Measurements from ENCODE around the gene GAS6. TPM values are rescaled to one million over a fixed set of nuclear protein-coding genes. Genes with fewer than 3 reads are reported as not detected.

The GAS6 gene
- total and polyA plus RNA-seq, 9 of the 15 experiments (the other 6 are each of a cell fraction or from before 2014, with no cell fraction given) = 0.14 to 9.7 (median 4.7) TPM; not detected in 1

GRCh38 chr13:113804017-113804702 is 59.7 kb downstream of the GAS6 start:
- in situ Hi-C loops (cut with MboI) = loop anchor here (5.0 kb wide), 1 partner anchor 147 kb away; the partner anchor contains the start of gene ATP4B
- ChIA-PET CTCF (ENCODE audit: low intra/inter-chr PET ratio) (no interaction called here), POLR2A (interaction anchor here (0.6 kb wide), 1 partner anchor 66 kb away, joined by 3 read pairs; no protein-coding TSS in a partner anchor)
- no peak overlapping the region for H3K27ac ChIP-seq (ENCODE audit: extremely low read depth, low read depth, low read length)
- no peaks in the 10 kb centered on the region; the same call in 1 of the 2 replicates for H3K9me3 ChIP-seq (replicated peaks; ENCODE audit: control insufficient read depth, insufficient read depth, low read depth, low read length)
- intact Hi-C loops (cut with micrococcal nuclease) = no loop called here
- ATAC-seq = no peak
- DNase-seq (ENCODE audit: extremely low read depth in 1 of 4, low spot score in 3 of 4) = no peak
- no peaks in the 10 kb centered on the region for H3K79me2 ChIP-seq (ENCODE audit: control insufficient read depth, insufficient read depth, low read length)
- no peaks in the 10 kb centered on the region for H4K20me1 ChIP-seq (replicated peaks; ENCODE audit: control insufficient read depth, insufficient read depth, low read length)
- no peak overlapping the region for H3K4me2 ChIP-seq (ENCODE audit: insufficient read depth, low read length)
- H2AFZ ChIP-seq (ENCODE audit: low read depth, low read length) = no peak overlapping the region
- no peak for FAIRE-seq
- no peaks in the 10 kb centered on the region for H3K36me3 ChIP-seq (ENCODE audit: control insufficient read depth, insufficient read depth, low read length)
- H3K9ac ChIP-seq (ENCODE audit: insufficient read depth in 1 of 2, low read depth in 2 of 2, low read length in 2 of 2) = no peak overlapping the region
- no peaks in the 10 kb centered on the region for H3K9me1 ChIP-seq (ENCODE audit: control insufficient read depth, insufficient read depth, low read length)
- BruUV-seq (replicated peaks) = no TSS peak
- WGBS (ENCODE audit: insufficient coverage, low coverage, missing lambda C conversion rate) = 0% methylated on average over 5 of the region's 34 CpGs
- peaks cover 8 to 61% of the 10 kb centered on the region in 2 experiments; a peak in 4 of 5 replicates for H3K27me3 ChIP-seq (ENCODE audit: control insufficient read depth in 2 of 2, insufficient read depth in 2 of 2, low read length in 2 of 2)
- no peak overlapping the region for H3K4me3 ChIP-seq
- H3K4me1 ChIP-seq (replicated peaks in 1 of 2; ENCODE audit: control insufficient read depth in 2 of 2, insufficient read depth in 2 of 2, low read length in 2 of 2) = peaks cover 0 to 29% of the 10 kb centered on the region in 2 experiments; a peak in 2 of 5 replicates
- TF ChIP-seq TFE3 (CRISPR knock-in tag; IDR thresholded peaks at IDR 0.05) = no peak
- TF ChIP-seq SIN3A (IDR thresholded peaks at IDR 0.05; ENCODE audit: borderline replicate concordance in 2 of 2, control insufficient read depth in 1 of 2, low read depth in 2 of 2, low read length in 2 of 2) = no peak
- TF ChIP-seq BMI1 (IDR thresholded peaks at IDR 0.05; ENCODE audit: low read length) = no peak
- TF ChIP-seq RBM34 (IDR thresholded peaks at IDR 0.05; ENCODE audit: borderline replicate concordance, insufficient read depth, low read length) = no peak
- TF ChIP-seq PYGO2 (tag; IDR thresholded peaks at IDR 0.05) = no peak
- TF ChIP-seq UBTF (IDR thresholded peaks at IDR 0.05; ENCODE audit: borderline replicate concordance in 1 of 2, low read depth in 2 of 2, low read length in 2 of 2) = no peak
- TF ChIP-seq VEZF1 (CRISPR knock-in tag; IDR thresholded peaks at IDR 0.05) = no peak
- TF ChIP-seq NRF1 (conservative IDR thresholded peaks at IDR 0.05 in 1 of 2, IDR thresholded peaks at IDR 0.05 in 1 of 2) = no peak
- TF ChIP-seq DPF2 (IDR thresholded peaks at IDR 0.05) = no peak
- no peak for TF ChIP-seq AFF4 (CRISPR knock-in tag; IDR thresholded peaks at IDR 0.05)

Data from K562 (cell line).